Large intestine (tissue), 3 donors: ENCODE results near the gene BMI1. TPM values are rescaled to one million over a fixed set of nuclear protein-coding genes. Genes with fewer than 3 reads are reported as not detected.

Experiments
- DNase-seq, 2 donors: peaks; one replicate each; pipeline versions ENCODE4 v3.0.0 to v3.0.0-alpha.2; 2013
- H3K27ac ChIP-seq: one replicate; pipeline ENCODE4 v1.5.1; 2013; ENCODE audit warnings: low read length
- H3K27me3 ChIP-seq: 2 replicates; pipeline ENCODE4 v1.6.1; 2013; ENCODE audit warnings: low read length; ENCODE audit not compliant: control insufficient read depth, insufficient read depth
- H3K36me3 ChIP-seq: 2 replicates; pipeline ENCODE4 v1.6.1; 2013; ENCODE audit warnings: low read length; ENCODE audit not compliant: control insufficient read depth, insufficient read depth
- H3K4me1 ChIP-seq: one replicate; pipeline ENCODE4 v1.6.1; 2013; ENCODE audit warnings: low read length; ENCODE audit not compliant: control insufficient read depth, insufficient read depth
- H3K4me3 ChIP-seq: one replicate; pipeline ENCODE4 v1.5.1; 2013; ENCODE audit warnings: low read length
- H3K9me3 ChIP-seq: one replicate; pipeline ENCODE4 v1.6.1; 2013; ENCODE audit warnings: mild to moderate bottlenecking, low read depth, low read length, moderate library complexity; ENCODE audit not compliant: control insufficient read depth
- WGBS: methylation state at CpG from one replicate; pipeline ENCODE4 v1.1.5; 2013; ENCODE audit warnings: low lambda C conversion rate; ENCODE audit not compliant: insufficient coverage; 5-methylcytosine and 5-hydroxymethylcytosine counted together
- polyA plus RNA-seq: library from polyadenylated mRNA; unstranded; fragments of 120-200 nt; gene quantifications from one replicate; pipeline ENCODE4 v1.2.1, GENCODE V29; 2013

Gene BMI1
- polyA plus RNA-seq, 1 donor, result 46.6 TPM

GRCh38 chr10:22318772-22319171, 2.1 kb upstream of the BMI1 start:
- DNase-seq, result no peak
- H3K4me1 ChIP-seq, result peaks cover 11% of the 10 kb centered on the region
- H3K4me3 ChIP-seq, result no peak overlapping the region
- peaks cover 18% of the 10 kb centered on the region for H3K27me3 ChIP-seq
- no peak overlapping the region for H3K27ac ChIP-seq
- no peaks in the 10 kb centered on the region for H3K36me3 ChIP-seq
- 100% methylated on average over 1 of the region's 3 CpGs for WGBS
- no peaks in the 10 kb centered on the region for H3K9me3 ChIP-seq

GRCh38 chr10:22319547-22319979, 1.3 kb upstream of the BMI1 start:
- no peak overlapping the region for H3K27ac ChIP-seq
- H3K4me3 ChIP-seq, result no peak overlapping the region

DNA sequence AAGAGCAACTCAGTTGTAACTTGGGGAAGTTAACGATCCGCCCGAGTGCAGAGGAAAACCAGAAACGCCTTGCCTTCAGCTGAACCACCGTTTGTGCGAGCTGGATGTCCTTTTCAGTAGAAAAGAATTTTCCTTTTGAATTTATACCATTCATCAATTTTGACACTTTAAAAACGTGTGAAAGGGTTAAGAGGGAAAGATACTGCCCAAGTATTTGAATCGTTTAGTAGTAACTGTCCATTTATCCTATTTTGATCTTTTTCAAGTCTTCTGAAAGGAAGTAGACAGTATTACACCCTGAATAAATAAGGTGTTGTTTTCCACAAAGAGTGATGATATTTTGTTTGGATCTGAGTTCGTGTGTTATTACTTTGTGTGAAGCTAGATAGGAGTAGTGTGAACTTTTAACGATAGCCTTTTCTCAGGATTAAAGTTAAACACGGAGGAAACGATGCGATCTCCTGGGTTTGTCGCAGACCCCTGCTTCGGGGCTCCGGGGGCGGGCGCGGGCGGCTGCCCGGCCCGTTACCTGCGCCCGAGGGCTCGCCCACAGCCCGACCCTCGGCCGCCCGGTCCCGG, 830 bp upstream of the BMI1 start:
- Histone ChIP-seq H3K27me3 (peaks cover 30% of the 10 kb centered on the region), H3K9me3 (no peaks in the 10 kb centered on the region), H3K27ac (no peak overlapping the region), H3K4me1 (peaks cover 19% of the 10 kb centered on the region), H3K4me3 (peak overlapping the region; percentile 46), H3K36me3 (no peaks in the 10 kb centered on the region)
- DNase-seq, result peak in 1 of 2 donors; percentile 35
- 5% methylated on average over 2 of the region's 30 CpGs for WGBS

More at GRCh38 chr10:22319547-22319979, 1.3 kb upstream of the BMI1 start:
- peaks cover 26% of the 10 kb centered on the region for H3K27me3 ChIP-seq
- WGBS, result 73% methylated on average over 4 of the region's 10 CpGs
- no peak for DNase-seq
- no peaks in the 10 kb centered on the region for H3K9me3 ChIP-seq
- peaks cover 14% of the 10 kb centered on the region for H3K4me1 ChIP-seq
- H3K36me3 ChIP-seq, result no peaks in the 10 kb centered on the region

- peak; percentile 52 to 84 for DNase-seq
Observed at GRCh38 chr10:22321156-22321923, 441 bp downstream of the BMI1 start.

DNA sequence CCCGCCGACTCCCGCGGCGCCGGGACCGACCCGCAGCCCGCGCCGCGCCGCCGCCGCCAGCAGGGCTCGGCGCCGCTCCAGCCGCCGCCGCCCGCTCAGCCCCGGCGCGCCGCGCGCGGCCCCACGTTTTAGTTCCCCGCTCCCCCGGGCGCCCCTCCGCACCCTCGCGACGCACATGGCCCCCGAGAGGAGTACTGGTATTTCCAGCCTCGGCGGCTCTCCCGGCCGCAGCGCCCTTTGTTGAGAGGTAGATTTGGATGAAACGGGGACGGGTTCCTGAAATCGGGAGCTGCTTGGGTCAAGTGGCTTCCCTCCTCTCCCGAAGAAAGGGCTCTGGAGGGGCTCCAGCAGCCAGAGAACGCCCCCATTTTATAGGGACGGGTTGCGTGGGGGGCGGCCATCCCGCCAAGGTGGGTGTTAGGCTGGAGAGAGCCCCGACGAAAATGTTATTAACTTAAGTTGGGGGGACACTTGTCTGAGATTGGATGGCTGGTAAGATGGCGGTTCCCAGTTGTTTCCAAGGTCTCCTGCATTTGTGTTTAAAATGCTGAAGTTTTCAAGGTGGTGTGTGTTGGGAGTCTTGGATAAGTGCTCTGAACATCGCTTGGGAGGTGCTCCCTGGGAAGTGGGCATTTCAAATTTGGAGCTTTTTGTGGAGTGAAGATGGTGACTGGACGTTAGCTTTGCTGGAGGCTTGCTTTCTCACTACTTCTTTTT, 1.2 kb downstream of the BMI1 start:
- H3K4me3 ChIP-seq, result peak overlapping the region; percentile 56

More at GRCh38 chr10:22321156-22321923, 441 bp downstream of the BMI1 start:
- no CpG with 5 or more reads among the region's 114 CpGs for WGBS
- Histone ChIP-seq H3K4me1 (peaks cover 20% of the 10 kb centered on the region), H3K4me3 (peak overlapping the region; percentile 71), H3K27ac (peak overlapping the region; percentile 66), H3K9me3 (no peaks in the 10 kb centered on the region), H3K36me3 (no peaks in the 10 kb centered on the region), H3K27me3 (peaks cover 30% of the 10 kb centered on the region)

DNA sequence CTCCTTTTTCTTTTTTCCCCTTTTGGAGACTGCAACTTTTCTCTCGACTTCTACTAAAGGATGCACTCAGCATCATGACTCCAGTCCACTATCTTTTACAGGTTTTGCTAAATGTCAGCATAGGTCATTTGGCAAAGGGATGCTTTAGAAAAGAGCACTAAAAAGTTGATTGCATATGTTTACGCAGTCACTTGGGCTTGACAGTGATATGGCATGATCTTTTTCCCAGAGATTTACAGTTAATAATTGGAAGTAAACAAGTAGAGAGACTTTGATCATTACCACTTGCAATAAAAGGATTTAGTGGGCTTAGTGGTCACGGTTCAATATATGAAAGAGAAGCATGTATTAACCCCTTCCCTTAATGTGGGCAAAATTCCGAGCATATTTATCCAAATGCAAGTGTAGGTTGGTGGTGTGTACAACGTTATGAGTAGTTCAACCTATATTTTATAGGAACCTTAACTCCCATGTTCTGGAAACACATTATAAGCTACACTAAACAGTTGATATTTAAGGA, 1.8 kb downstream of the BMI1 start:
- Histone ChIP-seq H3K4me3 (peak overlapping the region; percentile 56), H3K36me3 (peaks cover 2% of the 10 kb centered on the region), H3K27me3 (peaks cover 30% of the 10 kb centered on the region), H3K9me3 (no peaks in the 10 kb centered on the region), H3K4me1 (peaks cover 20% of the 10 kb centered on the region), H3K27ac (no peak overlapping the region)
- no peak for DNase-seq
- 13% methylated on average over 1 of the region's 5 CpGs for WGBS

More for the DNA sequence above, 1.2 kb downstream of the BMI1 start:
- WGBS, result no CpG with 5 or more reads among the region's 57 CpGs
- H3K4me1 ChIP-seq, result peaks cover 20% of the 10 kb centered on the region
- no peaks in the 10 kb centered on the region for H3K36me3 ChIP-seq
- H3K27ac ChIP-seq, result no peak overlapping the region
- DNase-seq, result peak in 1 of 2 donors; percentile 51
- H3K9me3 ChIP-seq, result no peaks in the 10 kb centered on the region
- peaks cover 30% of the 10 kb centered on the region for H3K27me3 ChIP-seq

DNA sequence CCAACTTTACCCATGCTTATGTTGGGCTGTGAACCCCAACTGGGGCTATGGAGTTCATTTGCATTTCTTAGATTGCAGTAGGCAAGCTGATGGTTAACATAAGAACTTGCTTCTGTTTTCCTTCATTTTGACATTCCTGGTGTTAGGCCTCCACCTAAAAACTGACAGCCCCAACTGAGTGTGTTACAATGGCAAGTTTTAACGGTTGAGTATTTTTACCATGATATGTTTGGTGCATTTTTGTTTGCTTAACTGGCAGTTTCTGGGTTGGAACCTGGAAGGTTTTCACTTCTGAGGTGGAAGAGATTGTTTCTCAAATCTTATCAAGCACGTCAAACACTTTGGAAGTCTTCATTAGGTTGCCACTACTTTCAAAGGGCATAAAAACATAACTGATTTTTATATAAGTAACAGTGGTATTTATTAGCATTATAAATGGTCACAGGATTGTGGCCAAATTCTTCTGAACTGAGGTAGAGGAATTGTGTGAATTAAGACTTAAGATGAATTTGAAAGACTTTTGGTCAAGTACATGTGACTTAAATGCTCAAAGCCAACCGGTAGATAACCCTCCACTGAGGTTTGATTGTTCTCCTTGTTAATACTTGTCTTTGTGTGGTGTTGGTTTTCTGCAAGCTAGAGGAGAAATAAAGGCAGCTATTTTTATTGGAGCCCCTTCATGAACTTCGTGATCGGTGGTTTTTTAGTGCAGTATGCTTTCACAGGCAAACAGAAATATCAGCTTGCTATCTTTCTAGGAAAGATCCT, 2.8 kb downstream of the BMI1 start:
- WGBS, result 66% methylated on average over 3 of the region's 5 CpGs
- H3K4me1 ChIP-seq, result peaks cover 14% of the 10 kb centered on the region
- H3K4me3 ChIP-seq, result no peak overlapping the region
- no peak overlapping the region for H3K27ac ChIP-seq
- peaks cover 5% of the 10 kb centered on the region for H3K36me3 ChIP-seq
- no peaks in the 10 kb centered on the region for H3K9me3 ChIP-seq
- H3K27me3 ChIP-seq, result peaks cover 30% of the 10 kb centered on the region
- peak in 1 of 2 donors; percentile 2 for DNase-seq

GRCh38 chr10:22324413-22324812, 3.5 kb downstream of the BMI1 start:
- H3K27me3 ChIP-seq, result peaks cover 30% of the 10 kb centered on the region
- H3K36me3 ChIP-seq, result peaks cover 10% of the 10 kb centered on the region
- peak in 1 of 2 donors; percentile 3 for DNase-seq
- H3K4me1 ChIP-seq, result peaks cover 14% of the 10 kb centered on the region
- WGBS, result 63% methylated on average over 2 of the region's 4 CpGs
- no peaks in the 10 kb centered on the region for H3K9me3 ChIP-seq
- H3K27ac ChIP-seq, result no peak overlapping the region
- H3K4me3 ChIP-seq, result no peak overlapping the region

DNA sequence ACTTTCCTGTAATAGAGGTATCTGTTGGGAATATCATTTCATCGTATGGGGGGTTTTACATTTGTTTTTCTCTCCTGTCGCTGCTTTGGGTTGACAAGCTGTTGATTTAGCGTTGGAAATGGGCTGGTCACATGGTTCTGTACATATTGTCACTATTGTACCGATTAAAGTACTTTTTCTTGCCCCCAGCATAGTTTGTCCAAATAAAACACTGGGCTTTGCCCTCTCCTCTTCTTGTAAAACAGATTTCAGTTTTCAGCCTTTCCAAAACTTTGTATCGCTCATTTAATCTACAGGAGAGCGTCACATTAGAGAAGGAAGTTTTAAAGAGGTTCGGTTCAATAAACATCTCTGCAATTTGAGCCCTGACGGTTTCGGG, 4.0 kb downstream of the BMI1 start:
- peak overlapping the region; percentile 48 for H3K4me3 ChIP-seq
- peaks cover 15% of the 10 kb centered on the region for H3K36me3 ChIP-seq
- H3K27ac ChIP-seq, result no peak overlapping the region
- no peaks in the 10 kb centered on the region for H3K9me3 ChIP-seq
- DNase-seq, result no peak
- no CpG with 5 or more reads among the region's 9 CpGs for WGBS
- peaks cover 30% of the 10 kb centered on the region for H3K27me3 ChIP-seq
- peaks cover 11% of the 10 kb centered on the region for H3K4me1 ChIP-seq
